GM12878 (cell line): ENCODE measurements around the gene SERPINB4. TPM values are rescaled to one million over a fixed set of nuclear protein-coding genes. Genes with fewer than 3 reads are reported as not detected.

Source experiments
- ATAC-seq: fragments of 200-7000 bp; cut with Tn5 transposase; 3 replicates; pipeline ENCODE4 v1.9.1; 2020; ENCODE audit warnings: mild to moderate bottlenecking, moderate library complexity
- BruUV-seq: library from RNA; stranded (reverse); fragments of 400-500 nt; replicated peaks from 2 replicates; lab custom pipeline; 2021; lab: Mats Ljungman, UMichigan
- CTCF ChIA-PET: fragments of 300-600 bp; sonication (Branson Sonifier 250); formaldehyde crosslinking; extraction: SDS; loops from one replicate; lab custom pipeline; 2021; ENCODE audit warnings: inconsistent platforms; lab: Yijun Ruan, JAX
- POLR2A ChIA-PET: fragments of 350-600 bp; formaldehyde crosslinking; extraction: SDS; loops from one replicate; lab custom pipeline; 2021; ENCODE audit warnings: inconsistent platforms; lab: Charles Lee
- RAD21 ChIA-PET: fragments of 300-600 bp; sonication (Branson Sonifier 250); formaldehyde crosslinking; loops from one replicate; lab custom pipeline; 2023; ENCODE audit warnings: antibody characterized with exemption; ENCODE audit not compliant: unreplicated experiment; lab: Charles Lee
- SMC1A ChIA-PET: fragments of 300-600 bp; sonication (Branson Sonifier 250); formaldehyde crosslinking; loops from one replicate; lab custom pipeline; 2023; ENCODE audit not compliant: unreplicated experiment, uncharacterized antibody; lab: Charles Lee
- DNase-seq: peaks from one replicate; pipeline ENCODE4 v3.0.0-alpha.2; 2011; ENCODE audit warnings: low read depth, low spot score
- FAIRE-seq: peaks from 3 replicates; lab custom pipeline; 2011; peaks lifted over from hg19 to GRCh38; lab: Jason Lieb, UNC
- H2AFZ ChIP-seq: 2 replicates; pipeline ENCODE4 v1.6.0; 2011; ENCODE audit warnings: low read depth, low read length, control low read depth; ENCODE audit not compliant: control insufficient read depth
- H3K27ac ChIP-seq: 2 replicates; pipeline ENCODE4 v1.5.1; 2011; ENCODE audit warnings: control low read depth; ENCODE audit not compliant: control insufficient read depth, insufficient read depth
- H3K27me3 ChIP-seq, 2 experiments: replicated peaks in 1 of 2; 2 replicates each; pipeline versions ENCODE4 v1.6.0 to v1.6.1; 2011; ENCODE audit warnings: low read length in 1 of 2; ENCODE audit not compliant: control insufficient read depth in 2 of 2, insufficient read depth in 2 of 2
- H3K36me3 ChIP-seq, 2 experiments: 2 replicates each; pipeline ENCODE4 v1.5.1; 2011; ENCODE audit warnings: low read length in 1 of 2; ENCODE audit not compliant: control insufficient read depth in 2 of 2, insufficient read depth in 2 of 2
- H3K4me1 ChIP-seq: 2 replicates; pipeline ENCODE4 v1.6.1; 2011; ENCODE audit warnings: mild to moderate bottlenecking, low read length, moderate library complexity, mixed read lengths; ENCODE audit not compliant: control insufficient read depth, insufficient read depth
- H3K4me2 ChIP-seq: 2 replicates; pipeline ENCODE4 v1.6.0; 2011; ENCODE audit warnings: control low read depth; ENCODE audit not compliant: control insufficient read depth, insufficient read depth
- H3K4me3 ChIP-seq: fragments of 200-600 bp; sonication (generic); 2 replicates; pipeline ENCODE4 v1.5.1; 2016
- H3K79me2 ChIP-seq: 2 replicates; pipeline ENCODE4 v1.6.0; 2011; ENCODE audit warnings: low read length; ENCODE audit not compliant: control insufficient read depth, insufficient read depth
- H3K9ac ChIP-seq: 2 replicates; pipeline ENCODE4 v1.8.0; 2011; ENCODE audit warnings: low read length, control low read depth, mixed read lengths; ENCODE audit not compliant: control insufficient read depth, insufficient read depth
- H3K9me3 ChIP-seq: replicated peaks from 3 replicates; pipeline ENCODE4 v1.5.1; 2011; ENCODE audit warnings: mild to moderate bottlenecking, low read length; ENCODE audit not compliant: control insufficient read depth, insufficient read depth
- H4K20me1 ChIP-seq: 2 replicates; pipeline ENCODE4 v1.6.0; 2011; ENCODE audit not compliant: control insufficient read depth, insufficient read depth
- NFIC ChIP-seq: IDR thresholded peaks from 2 replicates; pipeline ENCODE4 v1.6.1; 2012; ENCODE audit warnings: low read depth, mild to moderate bottlenecking, inconsistent platforms, low read length, moderate library complexity
- PRDM15 ChIP-seq: fragments of 450-650 bp; formaldehyde crosslinking; IDR thresholded peaks from 2 replicates; pipeline ENCODE4 v1.4.0; 2020; ENCODE audit warnings: mild to moderate bottlenecking, moderate library complexity
- SIX5 ChIP-seq: IDR thresholded peaks from 2 replicates; pipeline ENCODE4 v1.6.1; 2011; ENCODE audit warnings: mild to moderate bottlenecking, low read depth, low read length, moderate library complexity; ENCODE audit not compliant: severe bottlenecking
- SRF ChIP-seq, 2 experiments: IDR thresholded peaks; 2 replicates each; pipeline ENCODE4 v1.6.1; 2011; ENCODE audit warnings: low read depth in 2 of 2, low read length in 2 of 2, mild to moderate bottlenecking in 1 of 2, moderate library complexity in 1 of 2
- ZBTB4 ChIP-seq: fragments of 450-650 bp; formaldehyde crosslinking; IDR thresholded peaks from 2 replicates; pipeline ENCODE4 v1.4.0; 2022; ENCODE audit warnings: mild to moderate bottlenecking, moderate library complexity
- WGBS: methylation state at CpG from one replicate; pipeline ENCODE4 v1.1.6; 2016; ENCODE audit warnings: low lambda C conversion rate; ENCODE audit not compliant: insufficient replicate concordance, insufficient coverage; ENCODE audit errors: missing lambda C conversion rate; 5-methylcytosine and 5-hydroxymethylcytosine counted together
- in situ Hi-C: fragments of 300-500 bp; cut with MboI; formaldehyde crosslinking; loops from 9 replicates; pipeline ENCODE4 v1.14.3; 2018; ENCODE audit warnings: mixed read lengths
- intact Hi-C: fragments of 100-400 bp; cut with micrococcal nuclease; formaldehyde crosslinking; loops from one replicate; pipeline ENCODE4 v1.14.2; 2022; ENCODE audit not compliant: unreplicated experiment
- polyA plus RNA-seq, 11 experiments: library from polyadenylated mRNA; depleted of rRNA in 4 of 11; unstranded in 6 of 11; stranded (reverse) in 5 of 11; fragments of >200 nt; fragmentation: Nextera tagmentation in 4 of 11; fragmentation: Illumina TruSeq in 1 of 11; extraction: Ambion mirVana in 4 of 11; extraction: Trizol in 1 of 11; gene quantifications; 1 replicate in 1 of 11; 2 replicates in 10 of 11; pipeline versions ENCODE4 v1.2.1 to v1.2.3, GENCODE V29; 2011 to 2016; ENCODE audit warnings: inconsistent platforms in 2 of 11, missing spikeins in 2 of 11, low read depth in 1 of 11
- total RNA-seq, 4 experiments: library from RNA; depleted of rRNA in 3 of 4; stranded (reverse); fragments of >200 nt in 3 of 4; fragmentation: Illumina TruSeq in 1 of 4; extraction: Trizol in 1 of 4; gene quantifications; 2 replicates each; pipeline versions ENCODE4 v1.2.1 to v1.2.3, GENCODE V29; 2013 to 2021

Gene SERPINB4
- total and polyA plus RNA-seq, 10 of the 15 experiments (the other 5 are each of a cell fraction or from before 2014, with no cell fraction given), result not detected

- TF ChIP-seq ZBTB4 (CRISPR knock-in tag), result no peak
- no peak for TF ChIP-seq SIX5
- peak; percentile 68 for TF ChIP-seq NFIC
These were observed 40.3 kb downstream of the SERPINB4 start (continued) for GRCh38 chr18:63603772-63604171.

- in situ Hi-C loops, result loop anchor here (10.0 kb wide), 1 partner anchor 59 kb away; the partner anchor contains the start of gene SERPINB12
These were observed 40.7 kb downstream of the SERPINB4 start for GRCh38 chr18:63603355-63603754.

More at GRCh38 chr18:63603355-63603754, 40.7 kb downstream of the SERPINB4 start:
- CTCF ChIA-PET, result interaction anchor here (0.5 to 1.3 kb wide), 3 partner anchors 10 to 86 kb away, joined by 3 to 4 read pairs (median 3); no protein-coding TSS in a partner anchor
- SMC1A ChIA-PET, result interaction anchor here (0.9 to 1.0 kb wide), 3 partner anchors 38 to 85 kb away, joined by 3 read pairs; no protein-coding TSS in a partner anchor
- FAIRE-seq, result no peak
- WGBS, result 0% methylated on average over 1 of the region's 1 CpG
- BruUV-seq, result no TSS peak
- no peaks in the 10 kb centered on the region for H3K9me3 ChIP-seq
- H3K4me1 ChIP-seq, result peaks cover 9% of the 10 kb centered on the region; the same call in 1 of the 2 replicates
- POLR2A ChIA-PET, result no interaction called here
- peak overlapping the region; percentile 12; the same call in 1 of the 2 replicates for H3K4me2 ChIP-seq
- no peaks in the 10 kb centered on the region for H3K27me3 ChIP-seq
- no peak for DNase-seq
- H2AFZ ChIP-seq, result peak overlapping the region; percentile 31; the same call in 1 of the 2 replicates
- no peaks in the 10 kb centered on the region for H4K20me1 ChIP-seq
- H3K4me3 ChIP-seq, result peak overlapping the region; percentile 12; the same call in 1 of the 2 replicates
- H3K9ac ChIP-seq, result no peak overlapping the region
- ATAC-seq, result no peak
- H3K27ac ChIP-seq, result peak overlapping the region; percentile 4; the same call in 1 of the 2 replicates
- intact Hi-C loops, result no loop called here
- RAD21 ChIA-PET, result no interaction called here
- H3K79me2 ChIP-seq, result no peaks in the 10 kb centered on the region
- H3K36me3 ChIP-seq, result no peaks in the 10 kb centered on the region
- TF ChIP-seq PRDM15 (CRISPR knock-in tag), result no peak
- no peak for TF ChIP-seq SRF (IDR thresholded peaks at IDR 0.05; ENCODE audit: low read depth in 2 of 2, low read length in 2 of 2)
